GM18505 (cell line): Measurements from ENCODE around the gene TEX264.

Source experiments
- ATAC-seq: cut with Tn5 transposase; IDR thresholded peaks from one replicate; pipeline ENCODE4 v1.9.1; 2021; ENCODE audit not compliant: unreplicated experiment
- POLR2A ChIP-seq: IDR thresholded peaks from 4 replicates; pipeline ENCODE4 v1.6.1; 2011; ENCODE audit warnings: borderline replicate concordance; ENCODE audit not compliant: insufficient read depth, insufficient read length; ENCODE audit errors: extremely low read depth

TEX264 gene

DNA sequence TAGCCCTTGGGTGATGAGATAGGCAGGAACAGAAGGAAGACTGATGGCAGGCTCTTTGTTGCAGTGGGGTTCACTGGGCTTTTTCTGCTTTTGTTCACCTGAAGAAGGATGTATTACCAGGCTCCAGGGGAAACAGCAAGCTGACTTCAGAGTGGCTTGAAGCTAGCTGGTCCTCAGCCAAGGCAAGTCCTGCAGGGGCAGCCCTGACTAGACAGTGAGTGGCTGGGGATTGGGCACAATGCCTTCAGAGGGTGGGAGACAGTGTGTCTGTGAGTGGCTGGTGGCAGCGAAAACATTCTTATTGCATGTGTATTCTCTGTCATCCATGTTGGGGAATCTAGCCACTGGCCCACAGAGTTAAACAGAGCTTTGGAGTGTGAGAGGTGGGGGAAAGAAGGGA is 2.3 kb upstream of the TEX264 start:
- no peak for ATAC-seq
- no peak for TF ChIP-seq POLR2A

DNA sequence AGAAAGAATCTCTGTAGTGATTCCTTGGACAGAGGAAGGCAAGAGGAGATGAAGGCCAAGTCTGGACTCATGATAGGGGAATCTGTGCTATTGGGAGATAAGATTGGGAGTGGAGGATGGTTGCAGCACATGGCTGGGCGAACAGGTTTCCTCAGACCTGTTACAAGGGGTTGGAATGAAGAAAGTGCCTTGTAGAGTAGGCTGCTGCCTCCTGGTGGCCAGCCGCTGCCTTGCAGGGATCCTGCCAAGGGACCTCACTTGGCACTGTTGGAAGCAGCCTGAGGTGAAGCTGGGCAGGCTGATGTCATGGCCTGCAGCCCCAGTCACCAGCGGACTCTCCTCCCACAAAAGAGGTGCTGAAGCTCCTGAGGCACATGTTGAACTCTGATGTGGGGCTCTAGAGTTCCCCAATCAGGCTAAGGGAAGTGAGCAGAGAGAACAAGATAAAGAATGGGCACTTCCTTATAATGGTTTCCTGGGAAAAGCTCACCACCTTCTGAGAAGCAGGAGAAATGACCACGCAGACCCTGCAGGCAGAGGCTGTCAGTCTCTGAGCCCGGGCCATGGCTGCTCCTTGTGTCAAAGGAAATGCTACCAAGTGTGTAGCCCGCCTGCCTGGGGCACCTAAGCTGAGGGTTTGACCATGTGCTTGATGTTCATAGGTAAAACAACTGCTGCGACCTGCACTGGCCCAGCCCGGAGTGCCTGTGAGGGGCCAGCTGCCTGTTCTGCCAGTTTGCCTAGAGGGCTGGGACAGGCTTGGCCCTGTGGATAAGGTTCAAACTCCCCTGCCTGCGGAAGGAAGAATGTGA is 1.6 kb upstream of the TEX264 start:
- no peak for ATAC-seq
- no peak for TF ChIP-seq POLR2A

DNA sequence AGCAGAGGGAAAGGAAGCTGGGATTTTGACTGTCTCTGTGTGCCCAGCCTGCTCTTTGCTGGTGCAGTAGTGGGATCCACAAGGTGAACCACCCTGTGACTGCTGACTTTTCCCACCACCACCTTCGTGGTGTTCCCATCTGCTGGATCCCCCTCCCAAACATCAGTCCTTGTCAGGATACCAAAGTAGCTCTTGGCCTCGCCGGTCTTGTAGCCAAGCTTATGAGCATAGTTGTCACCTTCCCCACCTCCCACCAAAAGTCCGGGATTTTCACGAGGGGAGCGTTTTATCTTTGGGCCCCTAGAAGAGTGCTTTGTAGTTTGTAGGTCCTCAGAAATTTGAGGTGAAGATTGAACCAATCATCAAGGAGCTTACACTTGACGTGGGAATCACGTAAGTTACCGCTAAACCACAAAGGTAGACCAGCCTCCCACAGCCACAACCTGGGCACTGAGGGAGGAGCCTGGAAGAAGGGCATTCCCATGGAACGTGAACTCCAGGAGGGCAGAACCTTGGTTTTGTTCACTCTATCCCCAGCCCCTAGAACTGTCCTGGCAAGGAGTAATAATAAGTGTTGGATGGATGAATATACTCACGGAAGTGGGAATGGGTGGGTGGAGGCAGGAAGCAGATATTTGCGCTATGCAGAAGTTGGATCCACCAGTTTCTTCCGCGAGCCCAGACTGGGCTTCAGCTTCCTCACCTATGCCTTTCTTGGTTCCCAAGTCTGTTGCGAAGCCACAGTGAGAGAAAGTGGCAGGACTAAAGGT is 814 bp upstream of the TEX264 start:
- ATAC-seq, result no peak
- TF ChIP-seq POLR2A, result no peak

DNA sequence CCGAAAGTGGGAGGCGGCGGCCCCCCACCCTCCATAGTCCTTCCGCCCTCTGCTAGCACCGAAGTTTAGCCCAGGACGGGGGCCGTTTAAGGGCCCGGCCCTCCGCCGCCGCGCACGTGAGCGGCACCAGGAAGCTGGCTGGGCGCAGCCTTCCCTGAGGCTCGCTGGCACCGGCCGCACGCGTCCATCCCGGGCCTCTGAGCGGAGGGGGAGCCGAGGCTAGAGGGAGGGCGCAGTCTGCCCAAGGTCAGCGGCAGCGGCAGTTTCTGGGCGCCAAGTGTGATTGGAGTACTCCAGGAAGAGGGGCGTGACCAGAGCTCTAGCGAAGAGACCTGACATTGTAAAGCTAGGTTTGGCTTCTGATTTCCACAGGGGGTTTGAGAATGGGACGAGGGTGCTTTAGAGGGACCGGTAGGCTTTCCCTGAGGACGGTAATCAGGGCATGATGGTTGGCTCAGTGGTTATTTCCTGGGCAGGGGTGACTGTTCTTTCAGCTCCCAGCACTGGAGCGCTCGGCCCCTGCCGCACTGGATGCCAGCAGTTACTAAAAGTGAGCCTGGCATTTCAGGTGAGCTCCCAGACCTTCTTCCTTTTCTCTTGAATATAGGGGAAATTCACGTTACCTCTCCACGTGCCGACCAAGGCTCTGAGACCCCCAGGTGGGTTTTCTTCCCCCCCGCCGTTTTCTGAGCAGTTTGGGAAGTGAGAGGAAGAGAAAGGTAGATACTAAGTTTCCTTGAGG is 853 bp downstream of the TEX264 start:
- ATAC-seq, result peak; percentile 35
- no peak for TF ChIP-seq POLR2A

DNA sequence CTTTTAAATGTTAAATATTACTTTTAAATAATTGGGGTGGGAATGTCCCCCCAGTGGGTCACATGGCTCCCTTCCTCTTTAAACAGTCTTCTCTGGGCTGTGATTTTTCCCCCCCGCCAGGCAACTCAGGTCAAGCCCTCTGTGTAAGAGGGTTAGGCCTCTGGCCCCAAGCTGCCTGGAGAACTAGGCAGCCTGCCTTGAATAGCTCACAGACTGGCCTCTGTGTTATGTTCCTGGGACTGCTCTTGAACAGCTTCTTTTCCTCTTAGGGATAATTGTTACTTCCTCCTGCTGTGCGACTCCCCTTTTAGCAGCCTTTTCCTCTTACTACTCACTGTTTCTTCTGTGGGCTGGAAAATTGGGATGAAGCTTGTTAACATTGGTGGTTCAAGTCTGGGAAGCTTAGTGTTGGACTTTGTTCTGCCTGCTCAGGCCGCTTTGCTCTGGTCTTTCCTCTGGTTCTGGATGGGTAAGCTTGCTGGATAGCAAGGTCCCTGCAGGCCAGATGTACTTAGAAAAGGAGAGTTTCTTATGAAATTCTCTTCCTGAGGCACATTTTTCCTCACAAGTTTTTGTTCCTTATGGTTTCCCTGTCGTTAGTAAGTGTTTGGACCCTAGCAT is 2.2 kb downstream of the TEX264 start:
- TF ChIP-seq POLR2A, result no peak
- no peak for ATAC-seq

DNA sequence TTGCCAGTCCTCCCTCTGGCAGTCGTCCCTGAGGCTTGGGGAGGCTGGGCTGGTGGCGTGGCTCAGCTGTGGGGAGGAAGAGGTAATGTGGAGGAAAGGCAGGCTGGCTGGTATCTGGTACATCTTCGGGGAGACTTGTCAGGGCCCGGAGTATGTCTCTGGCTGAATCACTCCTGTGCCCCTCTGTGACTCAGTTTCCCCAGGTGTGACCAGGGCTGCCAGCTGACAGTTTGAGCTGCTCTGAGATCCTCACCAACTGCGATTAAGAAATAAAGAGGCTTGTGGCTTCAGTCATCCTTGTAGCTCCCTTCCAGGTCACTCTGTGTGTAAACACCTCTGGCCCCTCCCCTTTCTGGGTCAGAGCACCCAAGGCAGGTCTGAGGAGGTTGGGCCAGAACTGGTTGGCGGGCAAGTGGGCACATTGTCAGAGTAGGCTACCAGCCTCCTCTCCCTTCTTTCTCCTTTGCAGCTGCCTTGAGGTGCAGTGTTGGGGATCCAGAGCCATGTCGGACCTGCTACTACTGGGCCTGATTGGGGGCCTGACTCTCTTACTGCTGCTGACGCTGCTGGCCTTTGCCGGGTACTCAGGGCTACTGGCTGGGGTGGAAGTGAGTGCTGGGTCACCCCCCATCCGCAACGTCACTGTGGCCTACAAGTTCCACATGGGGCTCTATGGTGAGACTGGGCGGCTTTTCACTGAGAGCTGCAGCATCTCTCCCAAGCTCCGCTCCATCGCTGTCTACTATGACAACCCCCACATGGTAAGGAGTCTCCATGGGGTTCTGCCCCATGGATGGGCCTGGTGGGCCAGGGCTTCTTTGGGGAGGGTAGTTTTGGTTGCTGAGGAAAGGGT is 3.0 kb downstream of the TEX264 start:
- no peak for TF ChIP-seq POLR2A
- no peak for ATAC-seq

DNA sequence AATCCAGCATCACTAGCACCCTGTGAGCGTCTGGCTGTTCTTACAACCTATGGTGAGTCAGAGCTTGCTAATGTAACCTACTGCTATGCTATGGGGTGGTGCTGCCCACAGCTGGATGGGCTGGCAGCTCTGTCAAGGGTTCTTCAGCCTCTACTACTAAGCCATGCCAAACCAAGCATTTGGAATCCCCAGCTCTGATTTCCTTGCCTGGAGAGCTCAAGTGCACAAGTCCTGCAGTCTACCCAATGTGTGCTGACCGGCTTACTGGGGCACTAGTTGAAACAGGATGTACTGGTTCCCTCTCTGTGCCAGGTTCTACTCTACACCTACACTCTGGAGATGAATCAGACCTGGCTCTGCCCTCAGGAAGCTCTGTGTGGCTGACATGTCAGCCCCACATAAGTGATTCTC is 4.2 kb downstream of the TEX264 start:
- no peak for TF ChIP-seq POLR2A
- ATAC-seq, result no peak

DNA sequence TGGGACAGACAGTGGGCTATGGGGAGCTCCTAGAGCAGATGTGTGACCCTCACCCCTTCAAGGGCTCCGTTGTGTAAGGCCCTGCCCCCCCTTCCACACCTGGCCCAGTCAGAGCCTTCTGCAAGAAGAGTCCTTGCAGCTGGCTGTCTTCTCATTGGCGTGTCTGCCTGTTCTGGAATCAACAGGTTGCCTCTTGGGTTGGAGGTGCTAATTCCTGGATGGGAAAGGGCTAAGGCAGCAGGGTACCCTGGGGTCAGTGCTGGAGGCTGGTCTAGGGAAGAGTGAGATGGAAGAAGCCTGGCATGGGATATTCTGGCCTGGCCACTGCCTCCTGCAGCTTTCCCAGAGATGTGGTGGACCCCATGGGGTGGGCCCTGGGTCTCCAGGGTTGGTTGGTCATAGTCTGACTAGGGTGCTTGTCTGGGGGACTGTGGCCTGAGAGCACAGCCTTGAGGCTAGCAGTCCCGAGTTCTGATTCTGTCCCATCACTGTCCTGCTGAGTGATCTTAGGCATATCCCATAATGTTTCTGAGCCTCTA is 5.1 kb downstream of the TEX264 start:
- no peak for ATAC-seq
- no peak for TF ChIP-seq POLR2A

DNA sequence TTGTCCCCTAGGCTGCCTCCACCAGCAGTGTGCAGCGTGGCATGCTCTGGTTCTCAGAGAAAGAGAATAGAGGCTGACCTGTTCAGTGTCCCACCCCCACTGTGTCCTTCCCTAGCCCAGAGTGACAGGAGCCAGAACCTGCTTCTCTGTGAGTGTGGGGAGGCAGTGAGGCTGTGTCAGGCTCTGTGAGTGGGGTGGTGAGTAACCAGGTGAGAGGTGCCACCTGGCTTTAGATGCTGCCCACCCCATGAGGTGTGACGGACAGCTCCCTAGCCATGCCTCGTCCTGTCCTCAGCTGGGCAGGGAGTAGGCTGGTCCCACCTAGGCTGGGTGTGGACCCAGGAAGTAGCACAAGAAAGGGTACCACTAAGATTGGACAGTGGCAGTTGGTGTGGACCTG is 6.3 kb downstream of the TEX264 start:
- no peak for ATAC-seq

DNA sequence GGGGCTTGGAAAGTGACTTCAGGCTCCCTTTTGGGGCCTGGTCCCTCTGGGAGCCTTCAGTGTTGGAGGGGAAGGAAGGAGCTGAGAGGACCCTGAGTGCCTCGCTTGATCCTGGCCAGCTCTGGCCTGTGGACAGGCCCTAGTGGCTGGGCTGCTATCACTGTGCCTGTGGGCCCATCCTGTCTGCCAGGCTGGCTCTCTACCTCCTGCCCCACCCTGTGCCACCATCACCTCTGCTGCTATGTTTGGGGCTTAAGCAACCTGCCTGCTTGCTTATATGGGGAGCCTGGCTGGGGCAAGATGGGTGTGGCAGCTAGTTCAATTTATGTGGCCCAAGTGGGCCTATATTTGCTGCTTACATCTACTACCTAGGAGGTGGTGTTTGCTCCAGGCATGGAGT is 7.1 kb downstream of the TEX264 start:
- ATAC-seq, result no peak
- no peak for TF ChIP-seq POLR2A

More for the DNA sequence above, 6.3 kb downstream of the TEX264 start:
- TF ChIP-seq POLR2A, result no peak

DNA sequence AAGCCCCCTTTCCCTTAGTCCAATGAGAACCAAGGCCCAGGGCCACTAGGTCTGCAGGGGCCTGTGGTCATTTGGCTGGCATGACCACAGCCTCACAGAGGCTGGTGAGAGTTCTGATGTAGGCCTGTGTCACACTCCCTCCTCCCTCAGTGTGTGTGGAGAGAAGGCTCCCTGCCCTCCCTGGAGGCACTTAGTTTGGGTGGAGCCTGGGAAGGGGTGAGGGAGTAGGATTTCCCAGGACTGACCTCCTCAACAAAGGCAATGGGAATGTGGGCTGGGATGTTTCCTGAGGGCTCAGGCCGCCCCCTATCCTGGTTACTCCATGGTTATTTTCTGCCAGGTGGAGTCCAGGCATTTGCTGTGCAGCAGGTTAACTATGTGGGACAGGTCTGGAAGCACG is 7.6 kb downstream of the TEX264 start:
- ATAC-seq, result no peak
- no peak for TF ChIP-seq POLR2A

DNA sequence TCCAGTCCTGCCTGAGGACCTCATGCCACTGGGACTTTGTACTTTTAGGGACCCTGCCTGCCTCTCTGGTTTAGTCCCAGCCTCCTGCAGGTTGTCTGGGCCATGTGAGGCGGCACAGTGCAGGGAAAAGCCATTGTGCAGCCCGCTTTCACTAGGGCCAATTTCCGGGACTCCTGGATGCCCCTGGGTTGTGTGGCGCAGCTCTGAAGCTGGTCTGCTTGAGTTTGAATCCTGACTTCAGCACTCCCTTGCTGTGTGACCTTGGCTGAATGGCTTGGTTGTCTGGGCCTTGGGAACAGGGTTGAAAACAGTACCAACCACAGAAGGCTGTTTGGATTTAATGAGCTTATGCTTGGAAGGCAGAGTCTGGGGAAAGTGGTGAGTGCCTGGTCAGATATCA is 8.3 kb downstream of the TEX264 start:
- TF ChIP-seq POLR2A, result no peak
- no peak for ATAC-seq

DNA sequence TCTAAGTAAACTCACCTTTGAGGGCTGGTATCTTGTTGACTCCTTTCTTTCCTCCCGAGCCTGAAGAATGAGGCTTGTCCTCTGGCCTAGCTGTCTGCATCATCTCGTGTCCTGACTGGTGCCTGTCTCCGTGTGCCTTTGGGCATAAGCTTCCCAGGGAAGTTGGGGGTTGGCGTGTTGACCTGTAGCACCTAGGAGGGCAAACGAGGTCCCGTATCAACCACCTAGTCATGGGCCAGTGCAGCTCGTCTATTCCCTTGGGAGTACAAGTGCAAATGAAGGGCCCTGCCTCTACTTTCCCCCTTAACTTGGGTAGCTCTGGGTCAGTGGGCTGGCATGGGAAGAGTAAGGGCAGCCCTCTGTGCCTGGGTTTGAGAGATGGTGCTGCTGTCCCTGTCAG is 8.7 kb downstream of the TEX264 start:
- no peak for ATAC-seq
- no peak for TF ChIP-seq POLR2A

DNA sequence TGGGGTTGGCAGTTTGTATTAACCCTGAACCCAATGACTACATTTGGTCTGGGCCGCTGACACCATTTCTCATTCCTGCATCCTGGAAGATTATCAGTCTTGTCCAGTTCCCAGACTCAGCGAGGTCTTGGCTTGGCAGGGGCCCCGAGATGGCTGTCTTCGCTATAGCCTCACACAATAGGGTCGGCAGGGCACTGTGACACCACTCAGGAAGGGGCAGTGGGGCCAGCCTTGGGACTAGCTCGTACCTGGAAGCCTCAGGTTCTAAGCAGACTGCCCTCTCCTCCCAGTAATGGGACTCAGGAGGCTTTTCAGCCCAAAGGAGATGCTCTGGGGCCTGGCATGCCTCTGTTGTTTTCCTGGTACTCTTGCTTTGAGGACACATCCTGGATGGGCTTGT is 9.1 kb downstream of the TEX264 start:
- ATAC-seq, result no peak
- no peak for TF ChIP-seq POLR2A
